HG02852 (cell line): ENCODE measurements around the gene MEP1A.
"Not testable (repeated sequence)": the region's sequence is repeated elsewhere in the genome, so short reads cannot be mapped to it uniquely, and the experiment has no call there.

ENCODE experiments used
- ATAC-seq: cut with Tn5 transposase; IDR thresholded peaks from one replicate; pipeline ENCODE4 v1.9.1; 2021; ENCODE audit warnings: mild to moderate bottlenecking, moderate library complexity; ENCODE audit not compliant: unreplicated experiment

The MEP1A gene

GRCh38 chr6:46828939-46829338 is 35.8 kb downstream of the MEP1A start:
- ATAC-seq: no peak

- ATAC-seq: no peak
These were observed 39.6 kb downstream of the MEP1A start for GRCh38 chr6:46832816-46833215.

GRCh38 chr6:46834257-46834916 is 41.2 kb downstream of the MEP1A start:
- ATAC-seq: not testable (repeated sequence)

- not testable (repeated sequence) for ATAC-seq
These were observed 41.8 kb downstream of the MEP1A start for GRCh38 chr6:46834991-46835390.

GRCh38 chr6:46838033-46838432 is 44.8 kb downstream of the MEP1A start:
- no peak for ATAC-seq

- ATAC-seq: not testable (repeated sequence)
These were observed 49.2 kb downstream of the MEP1A start for GRCh38 chr6:46842252-46842846.

- ATAC-seq: no peak
These were observed 51.9 kb downstream of the MEP1A start for GRCh38 chr6:46845126-46845525.

GRCh38 chr6:46848684-46849360 is 55.6 kb downstream of the MEP1A start:
- ATAC-seq: peak; percentile 88

- ATAC-seq: no peak
These were observed 56.1 kb downstream of the MEP1A start for GRCh38 chr6:46849361-46849690.

GRCh38 chr6:46850792-46851191 is 57.6 kb downstream of the MEP1A start:
- no peak for ATAC-seq

GRCh38 chr6:46851576-46851975 is 58.4 kb downstream of the MEP1A start:
- ATAC-seq: not testable (repeated sequence)

- peak; percentile 64 for ATAC-seq
These were observed 62.8 kb downstream of the MEP1A start for GRCh38 chr6:46855966-46856365.

GRCh38 chr6:46862381-46862780 is 69.2 kb downstream of the MEP1A start:
- no peak for ATAC-seq

- ATAC-seq: no peak
These were observed 70.6 kb downstream of the MEP1A start for GRCh38 chr6:46863791-46864190.

GRCh38 chr6:46865221-46865620 is 72.0 kb downstream of the MEP1A start:
- ATAC-seq: no peak

GRCh38 chr6:46867411-46867810 is 74.2 kb downstream of the MEP1A start:
- no peak for ATAC-seq

- no peak for ATAC-seq
These were observed 82.9 kb downstream of the MEP1A start for GRCh38 chr6:46876126-46876525.

GRCh38 chr6:46879003-46879402 is 85.8 kb downstream of the MEP1A start:
- no peak for ATAC-seq

- ATAC-seq: no peak
These were observed 89.5 kb downstream of the MEP1A start for GRCh38 chr6:46882645-46883044.

GRCh38 chr6:46888031-46888430 is 94.8 kb downstream of the MEP1A start:
- no peak for ATAC-seq

- ATAC-seq: no peak
These were observed 95.4 kb downstream of the MEP1A start for GRCh38 chr6:46888578-46888977.
